ENCODE measurements around the gene WWOX. TPM values are rescaled to one million over a fixed set of nuclear protein-coding genes. Genes with fewer than 3 reads are reported as not detected.

WWOX gene
- total RNA-seq, 1 experiment from 2014 or later, result 28.3 TPM

DNA sequence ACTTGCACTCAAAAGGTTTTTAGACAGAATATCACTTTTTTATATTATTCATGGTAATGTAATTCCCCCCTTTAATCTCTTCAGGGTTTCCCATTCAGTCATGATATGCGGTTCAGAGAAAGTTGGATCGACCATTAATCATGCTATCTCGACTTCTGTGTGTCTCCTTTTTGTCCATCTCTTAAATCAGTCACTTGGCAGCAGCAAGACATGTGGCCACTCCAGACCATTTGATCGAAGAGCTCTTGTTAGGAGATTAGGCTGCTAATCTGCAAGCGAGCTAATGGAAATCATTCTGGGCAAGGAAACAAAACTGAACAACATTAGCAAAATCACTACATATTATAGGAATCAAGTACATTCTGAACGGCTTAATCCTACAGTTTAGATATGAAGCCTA is 449.9 kb downstream of the WWOX start:
- DNase-seq, result no peak
- H3K79me2 ChIP-seq (ENCODE audit: low read length), result no peaks in the 10 kb centered on the region

DNA sequence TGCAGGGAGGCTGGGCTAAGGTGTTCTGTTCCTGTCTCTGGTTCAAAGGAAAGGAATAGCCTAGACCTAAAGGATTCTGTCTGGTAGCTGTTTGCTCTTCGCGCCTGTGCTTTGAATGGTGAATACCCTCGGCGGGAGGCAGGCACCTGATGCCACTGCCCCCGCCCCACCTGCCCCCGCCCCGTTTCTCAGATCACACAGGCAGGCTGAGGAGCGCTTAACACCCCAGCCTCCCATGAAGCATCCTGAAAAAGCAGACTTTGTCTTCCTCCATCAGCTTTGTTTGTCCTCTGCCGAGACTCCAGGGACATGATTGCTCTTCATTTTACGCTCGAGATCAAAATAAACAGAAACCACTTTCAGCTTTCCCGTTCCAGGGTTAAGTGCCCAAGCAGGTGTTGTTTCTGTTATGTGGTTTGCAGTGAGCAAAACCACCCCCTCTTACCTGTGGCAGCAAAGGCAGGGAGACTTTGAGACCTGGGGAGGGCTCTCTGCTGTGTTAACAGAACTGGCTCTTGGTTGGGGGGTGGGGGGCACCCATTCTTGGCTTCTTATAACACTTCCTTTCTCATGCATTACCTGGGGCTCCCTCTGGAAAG is 452.1 kb downstream of the WWOX start:
- Histone ChIP-seq H3K27ac (ENCODE audit: low read length) (no peak overlapping the region), H3K9ac (ENCODE audit: low read length) (no peak overlapping the region), H3F3A (ENCODE audit: low read length, unreplicated experiment) (no peaks in the 10 kb centered on the region), H3K4me3 (ENCODE audit: low read length) (no peak overlapping the region), H3K9me3 (ENCODE audit: low read length) (no peaks in the 10 kb centered on the region), H3K9me2 (replicated peaks; ENCODE audit: low read length) (no peaks in the 10 kb centered on the region), H4K20me1 (ENCODE audit: low read length) (no peaks in the 10 kb centered on the region), H3K27me3 (ENCODE audit: low read length) (no peaks in the 10 kb centered on the region), H3K4me2 (ENCODE audit: low read length) (no peak overlapping the region), H2AFZ (ENCODE audit: low read length) (no peak overlapping the region), H3K79me2 (ENCODE audit: low read length) (no peaks in the 10 kb centered on the region), H3K4me1 (ENCODE audit: insufficient read depth, low read length) (no peaks in the 10 kb centered on the region), H3K36me3 (ENCODE audit: low read depth, low read length) (no peaks in the 10 kb centered on the region)
- TF ChIP-seq, protein P1, sequence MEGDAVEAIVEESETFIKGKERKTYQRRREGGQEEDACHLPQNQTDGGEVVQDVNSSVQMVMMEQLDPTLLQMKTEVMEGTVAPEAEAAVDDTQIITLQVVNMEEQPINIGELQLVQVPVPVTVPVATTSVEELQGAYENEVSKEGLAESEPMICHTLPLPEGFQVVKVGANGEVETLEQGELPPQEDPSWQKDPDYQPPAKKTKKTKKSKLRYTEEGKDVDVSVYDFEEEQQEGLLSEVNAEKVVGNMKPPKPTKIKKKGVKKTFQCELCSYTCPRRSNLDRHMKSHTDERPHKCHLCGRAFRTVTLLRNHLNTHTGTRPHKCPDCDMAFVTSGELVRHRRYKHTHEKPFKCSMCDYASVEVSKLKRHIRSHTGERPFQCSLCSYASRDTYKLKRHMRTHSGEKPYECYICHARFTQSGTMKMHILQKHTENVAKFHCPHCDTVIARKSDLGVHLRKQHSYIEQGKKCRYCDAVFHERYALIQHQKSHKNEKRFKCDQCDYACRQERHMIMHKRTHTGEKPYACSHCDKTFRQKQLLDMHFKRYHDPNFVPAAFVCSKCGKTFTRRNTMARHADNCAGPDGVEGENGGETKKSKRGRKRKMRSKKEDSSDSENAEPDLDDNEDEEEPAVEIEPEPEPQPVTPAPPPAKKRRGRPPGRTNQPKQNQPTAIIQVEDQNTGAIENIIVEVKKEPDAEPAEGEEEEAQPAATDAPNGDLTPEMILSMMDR (conservative IDR thresholded peaks at IDR 0.05; ENCODE audit: low read depth, low read length), result no peak
- TF ChIP-seq EZH2phosphoT487 (IDR thresholded peaks at IDR 0.05; ENCODE audit: borderline replicate concordance, low read length) (no peak), EZH2 (IDR thresholded peaks at IDR 0.05; ENCODE audit: low read length, unreplicated experiment) (no peak)
- ChIA-PET CTCF (no interaction called here), POLR2A (ENCODE audit: unreplicated experiment) (no interaction called here)
- ATAC-seq, result no peak
- no TSS peak for BruUV-seq (replicated peaks)
- no peak for DNase-seq
- intact Hi-C loops (cut with micrococcal nuclease), result no loop called here

More for the DNA sequence above, 449.9 kb downstream of the WWOX start:
- Histone ChIP-seq H3K9me2 (replicated peaks; ENCODE audit: low read length) (no peaks in the 10 kb centered on the region), H3K27me3 (ENCODE audit: low read length) (no peaks in the 10 kb centered on the region), H3K4me1 (ENCODE audit: insufficient read depth, low read length) (no peaks in the 10 kb centered on the region), H3F3A (ENCODE audit: low read length, unreplicated experiment) (no peaks in the 10 kb centered on the region), H3K4me2 (ENCODE audit: low read length) (no peak overlapping the region), H3K27ac (ENCODE audit: low read length) (no peak overlapping the region), H3K36me3 (ENCODE audit: low read depth, low read length) (no peaks in the 10 kb centered on the region), H3K9me3 (ENCODE audit: low read length) (no peaks in the 10 kb centered on the region), H2AFZ (ENCODE audit: low read length) (no peak overlapping the region), H4K20me1 (ENCODE audit: low read length) (no peaks in the 10 kb centered on the region), H3K9ac (ENCODE audit: low read length) (no peak overlapping the region), H3K4me3 (ENCODE audit: low read length) (no peak overlapping the region)
- ChIA-PET POLR2A (ENCODE audit: unreplicated experiment) (no interaction called here), CTCF (no interaction called here)
- no TSS peak for BruUV-seq (replicated peaks)
- TF ChIP-seq EZH2phosphoT487 (IDR thresholded peaks at IDR 0.05; ENCODE audit: borderline replicate concordance, low read length) (no peak), EZH2 (IDR thresholded peaks at IDR 0.05; ENCODE audit: low read length, unreplicated experiment) (no peak)
- TF ChIP-seq, protein P1 (conservative IDR thresholded peaks at IDR 0.05; ENCODE audit: low read depth, low read length), result no peak
- ATAC-seq, result no peak
- intact Hi-C loops (cut with micrococcal nuclease), result no loop called here

DNA sequence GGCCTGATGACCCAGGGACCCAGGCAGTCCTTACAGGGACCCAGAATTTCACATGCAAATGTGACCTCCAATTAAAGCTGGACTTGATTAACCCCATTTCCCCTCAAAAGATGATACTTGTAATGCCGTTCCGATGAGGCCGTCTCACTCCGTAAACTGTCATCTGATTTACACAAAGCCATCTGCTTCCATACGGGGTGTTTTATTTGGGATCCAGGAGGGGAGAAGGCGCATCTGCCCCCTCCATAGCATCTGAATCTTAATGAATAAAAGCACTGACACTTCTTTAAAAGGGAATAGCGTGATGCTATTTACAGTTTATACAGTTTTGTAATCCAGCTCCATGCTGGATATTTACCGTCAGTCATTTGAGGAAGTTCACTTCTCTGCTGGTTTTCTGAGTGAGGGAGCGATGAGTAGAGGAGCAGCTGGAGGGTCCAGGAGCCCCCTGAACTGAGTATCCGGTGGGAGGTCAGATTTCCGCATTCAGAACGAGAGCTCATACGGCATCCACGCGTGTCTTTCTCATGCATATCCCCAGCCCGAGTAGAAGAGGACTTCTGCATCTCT is 452.7 kb downstream of the WWOX start:
- no peak for ATAC-seq
- POLR2A ChIA-PET (ENCODE audit: unreplicated experiment), result no interaction called here
- no peaks in the 10 kb centered on the region for H3K79me2 ChIP-seq (ENCODE audit: low read length)

More for the DNA sequence above, 452.7 kb downstream of the WWOX start:
- no peak overlapping the region for H3K4me2 ChIP-seq (ENCODE audit: low read length)
- H3K27ac ChIP-seq (ENCODE audit: low read length), result no peak overlapping the region
- H3K9me3 ChIP-seq (ENCODE audit: low read length), result no peaks in the 10 kb centered on the region
- H3K4me1 ChIP-seq (ENCODE audit: insufficient read depth, low read length), result no peaks in the 10 kb centered on the region
- H3K36me3 ChIP-seq (ENCODE audit: low read depth, low read length), result no peaks in the 10 kb centered on the region
- no TSS peak for BruUV-seq (replicated peaks)
- H3K4me3 ChIP-seq (ENCODE audit: low read length), result no peak overlapping the region
- H3F3A ChIP-seq (ENCODE audit: low read length, unreplicated experiment), result no peaks in the 10 kb centered on the region
- no peaks in the 10 kb centered on the region for H3K27me3 ChIP-seq (ENCODE audit: low read length)
- DNase-seq, result no peak
- no peak overlapping the region for H3K9ac ChIP-seq (ENCODE audit: low read length)
- no peak overlapping the region for H2AFZ ChIP-seq (ENCODE audit: low read length)
- intact Hi-C loops (cut with micrococcal nuclease), result no loop called here
- no peaks in the 10 kb centered on the region for H3K9me2 ChIP-seq (replicated peaks; ENCODE audit: low read length)
- CTCF ChIA-PET, result no interaction called here
- no peaks in the 10 kb centered on the region for H4K20me1 ChIP-seq (ENCODE audit: low read length)
- TF ChIP-seq, protein P1 (conservative IDR thresholded peaks at IDR 0.05; ENCODE audit: low read depth, low read length), result no peak
- no peak for TF ChIP-seq EZH2phosphoT487 (IDR thresholded peaks at IDR 0.05; ENCODE audit: borderline replicate concordance, low read length)
- no peak for TF ChIP-seq EZH2 (IDR thresholded peaks at IDR 0.05; ENCODE audit: low read length, unreplicated experiment)
